ENCODE measurements around the gene MEST.
"Not testable (repeated sequence)": the region's sequence is repeated elsewhere in the genome, so short reads cannot be mapped to it uniquely, and the experiment has no call there.

Gene MEST

GRCh38 chr7:130489140-130489983, 2.5 kb upstream of the MEST start:
- in situ Hi-C loops (cut with MboI; ENCODE audit: low sequenced_read_pairs) = no loop called here
- Histone ChIP-seq H3K27me3 (ENCODE audit: low read depth) (peaks cover 27% of the 10 kb centered on the region), H3K4me1 (peaks cover 6% of the 10 kb centered on the region), H3K36me3 (replicated peaks) (no peaks in the 10 kb centered on the region), H3K4me3 (no peak overlapping the region), H3K9me3 (no peaks in the 10 kb centered on the region)
- no peak for DNase-seq (ENCODE audit: low spot score in 2 of 2)

DNA sequence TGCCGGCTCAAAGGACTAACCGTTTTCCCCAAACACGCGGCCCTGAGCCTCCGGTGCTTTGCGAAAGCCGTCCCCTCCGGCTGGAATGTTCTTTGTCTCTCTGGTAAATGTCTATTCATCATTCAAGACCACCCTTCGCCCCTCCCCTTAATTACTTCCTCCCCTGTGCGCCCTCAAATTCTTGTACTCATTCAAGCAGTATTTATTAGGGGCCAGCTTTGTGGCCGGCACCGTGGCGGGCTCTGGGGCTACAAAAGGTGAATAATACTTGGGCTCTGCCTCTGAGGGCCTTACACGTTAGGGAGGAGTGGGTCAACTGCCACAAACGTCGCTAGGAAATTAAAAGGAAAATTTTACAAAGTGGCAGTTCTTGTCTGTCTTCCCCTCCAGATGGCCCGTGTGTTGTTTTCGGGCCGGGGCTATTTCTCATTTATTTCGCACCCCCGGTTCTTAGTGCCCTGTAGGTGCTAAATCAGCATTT, 1.5 kb upstream of the MEST start:
- peaks cover 6% of the 10 kb centered on the region for H3K4me1 ChIP-seq
- in situ Hi-C loops (cut with MboI; ENCODE audit: low sequenced_read_pairs) = no loop called here
- no peaks in the 10 kb centered on the region for H3K36me3 ChIP-seq (replicated peaks)
- H3K27me3 ChIP-seq (ENCODE audit: low read depth) = peaks cover 29% of the 10 kb centered on the region
- no peak overlapping the region for H3K4me3 ChIP-seq
- peak in 1 of 2 experiments; percentile 17 for DNase-seq (ENCODE audit: low spot score in 2 of 2)
- H3K9me3 ChIP-seq = no peaks in the 10 kb centered on the region

DNA sequence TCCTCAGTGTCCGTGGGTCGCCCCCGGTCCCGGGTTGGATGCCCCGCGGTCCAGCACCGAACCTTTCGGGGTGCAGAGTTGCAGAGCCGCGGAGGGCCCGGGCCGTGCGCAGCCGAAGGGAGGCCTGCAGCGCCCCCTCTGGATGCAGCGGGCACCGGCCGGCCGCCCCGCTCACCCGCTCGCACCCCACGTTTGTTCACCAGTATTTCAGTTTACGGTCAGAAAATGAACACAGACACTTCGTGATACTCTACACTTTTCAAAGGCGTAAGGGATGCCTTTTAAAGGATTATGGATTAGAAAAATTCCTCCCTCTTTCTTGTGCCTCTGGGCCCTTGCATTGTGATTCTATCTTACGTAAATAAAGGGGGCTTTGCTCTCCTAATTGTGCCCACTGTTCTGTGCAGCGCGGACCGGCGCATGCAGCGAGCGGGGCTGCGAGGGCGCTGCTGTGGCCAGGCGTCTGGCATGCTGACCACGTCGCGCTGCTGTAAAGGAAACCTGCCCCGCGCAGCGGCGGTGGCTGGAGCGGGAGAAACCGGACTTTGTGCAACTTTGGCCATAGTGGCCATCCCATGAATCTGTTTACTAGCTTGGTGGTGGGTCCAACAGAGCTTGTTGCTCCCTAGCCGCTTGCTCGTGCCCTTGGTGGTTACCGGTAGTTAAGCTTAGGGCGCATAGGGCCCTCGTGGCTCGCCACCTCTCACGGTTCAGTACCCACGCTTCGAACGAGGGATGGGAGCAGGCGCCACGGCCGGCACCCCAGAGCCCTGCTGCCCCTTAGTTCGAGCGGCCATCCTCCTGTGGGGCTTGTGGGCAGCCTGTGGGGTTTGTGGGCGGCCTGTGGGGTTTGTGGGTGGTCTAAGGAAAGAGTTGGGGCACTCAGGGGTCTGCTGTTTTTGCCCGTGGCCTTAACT, 739 bp upstream of the MEST start:
- DNase-seq (ENCODE audit: low spot score in 2 of 2) = peak; percentile 42 to 65
- Histone ChIP-seq H3K4me1 (peaks cover 6% of the 10 kb centered on the region), H3K9me3 (no peaks in the 10 kb centered on the region), H3K36me3 (replicated peaks) (no peaks in the 10 kb centered on the region), H3K4me3 (peak overlapping the region; percentile 29), H3K27me3 (ENCODE audit: low read depth) (peaks cover 29% of the 10 kb centered on the region)
- in situ Hi-C loops (cut with MboI; ENCODE audit: low sequenced_read_pairs) = no loop called here

DNA sequence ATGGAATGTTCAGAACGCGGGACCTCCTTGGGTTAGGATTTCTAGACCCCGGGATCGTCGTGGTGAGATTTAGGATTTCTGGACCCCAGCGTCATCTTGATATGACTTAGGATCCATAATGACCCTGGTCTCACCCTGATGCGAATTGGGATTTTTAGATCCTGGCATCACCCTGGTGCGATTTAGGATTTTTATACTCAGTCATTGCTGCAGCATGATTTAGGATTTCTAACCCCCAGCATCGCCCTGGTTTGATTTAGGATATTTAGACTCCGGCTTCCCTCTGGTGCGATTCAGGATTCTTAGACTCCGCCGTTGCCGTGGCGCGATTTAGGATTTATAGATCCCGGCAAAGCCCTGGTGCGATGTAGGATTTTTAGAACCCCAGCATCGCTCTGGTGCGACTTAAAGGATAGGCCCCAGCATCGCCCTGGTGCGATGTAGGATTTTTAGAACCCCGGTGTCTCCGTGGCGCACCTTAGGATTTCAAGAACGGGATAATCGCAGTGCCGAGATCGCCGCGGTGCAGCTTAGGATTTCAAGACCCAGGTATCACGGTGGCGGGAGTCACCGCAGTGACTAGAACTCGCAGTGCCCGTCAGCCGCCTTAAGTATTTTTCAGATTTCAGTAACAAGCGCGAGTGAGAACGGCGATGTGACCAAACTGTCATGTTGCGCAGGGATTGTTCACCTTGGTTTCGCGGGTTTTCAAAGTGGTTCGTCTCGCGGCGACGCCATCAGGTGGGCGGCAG, 814 bp downstream of the MEST start:
- peak overlapping the region; percentile 29 for H3K4me3 ChIP-seq
- no peaks in the 10 kb centered on the region for H3K9me3 ChIP-seq
- DNase-seq (ENCODE audit: low spot score in 2 of 2) = peak; percentile 14 to 18
- no peaks in the 10 kb centered on the region for H3K36me3 ChIP-seq (replicated peaks)
- in situ Hi-C loops (cut with MboI; ENCODE audit: low sequenced_read_pairs) = no loop called here
- H3K4me1 ChIP-seq = peaks cover 6% of the 10 kb centered on the region
- peaks cover 29% of the 10 kb centered on the region for H3K27me3 ChIP-seq (ENCODE audit: low read depth)

- DNase-seq (ENCODE audit: low spot score in 2 of 2) = no peak
- no peaks in the 10 kb centered on the region for H3K36me3 ChIP-seq (replicated peaks)
- H3K4me3 ChIP-seq = peak overlapping the region; percentile 29; the same call in 1 of the 2 replicates
- in situ Hi-C loops (cut with MboI; ENCODE audit: low sequenced_read_pairs) = no loop called here
- H3K4me1 ChIP-seq = peaks cover 6% of the 10 kb centered on the region
- H3K27me3 ChIP-seq (ENCODE audit: low read depth) = peaks cover 29% of the 10 kb centered on the region
- no peaks in the 10 kb centered on the region for H3K9me3 ChIP-seq
Observed at GRCh38 chr7:130493275-130493873, 1.5 kb downstream of the MEST start.

DNA sequence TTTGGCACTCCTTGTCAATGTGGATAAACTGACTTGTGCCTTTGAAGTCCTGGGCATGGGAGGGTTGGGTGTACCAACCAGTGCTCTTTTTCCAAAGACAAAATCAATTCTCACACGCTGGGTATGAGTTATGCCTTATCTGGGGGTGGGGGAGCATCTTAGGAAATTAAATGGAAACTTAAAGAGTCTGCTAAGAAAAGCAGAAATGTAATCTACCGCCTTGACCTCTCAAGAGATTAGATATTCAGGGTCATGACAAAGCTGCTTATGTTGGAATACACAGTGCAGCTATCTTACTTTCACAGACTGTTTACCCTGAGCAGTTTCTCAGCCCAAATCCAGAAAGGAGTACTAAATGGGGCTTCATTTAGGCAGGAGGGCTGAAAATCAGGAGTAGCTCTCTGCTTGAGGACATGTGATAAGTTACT, 2.6 kb downstream of the MEST start:
- in situ Hi-C loops (cut with MboI; ENCODE audit: low sequenced_read_pairs) = no loop called here
- Histone ChIP-seq H3K9me3 (no peaks in the 10 kb centered on the region), H3K27me3 (ENCODE audit: low read depth) (peaks cover 29% of the 10 kb centered on the region), H3K4me3 (no peak overlapping the region), H3K36me3 (replicated peaks) (no peaks in the 10 kb centered on the region), H3K4me1 (peaks cover 6% of the 10 kb centered on the region)
- DNase-seq (ENCODE audit: low spot score in 2 of 2) = no peak

- H3K4me1 ChIP-seq = no peaks in the 10 kb centered on the region
- no peaks in the 10 kb centered on the region for H3K36me3 ChIP-seq (replicated peaks)
- in situ Hi-C loops (cut with MboI; ENCODE audit: low sequenced_read_pairs) = no loop called here
Observed at GRCh38 chr7:130500463-130500862, 8.6 kb downstream of the MEST start.

DNA sequence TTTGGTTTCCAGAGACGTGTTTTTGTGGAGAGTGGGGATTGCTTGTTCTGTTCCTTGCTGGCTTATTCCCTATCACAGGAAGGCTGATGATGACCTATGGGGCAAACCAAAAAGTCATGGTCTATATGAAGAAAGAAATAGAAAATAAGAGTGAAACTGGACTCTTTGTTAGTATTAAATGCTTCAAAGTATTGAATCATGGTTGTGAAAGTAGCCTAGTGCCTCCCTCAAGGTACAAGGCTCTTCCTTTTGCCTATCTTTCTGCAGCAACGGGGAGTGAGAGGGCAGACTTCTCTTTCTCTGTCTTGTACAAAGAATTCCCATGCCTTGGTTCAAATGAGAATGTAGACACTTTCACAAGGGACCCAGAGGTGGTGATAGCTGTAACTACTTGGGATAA, 9.0 kb downstream of the MEST start:
- no peak for DNase-seq (ENCODE audit: low spot score in 2 of 2)
- Histone ChIP-seq H3K36me3 (replicated peaks) (no peaks in the 10 kb centered on the region), H3K9me3 (no peaks in the 10 kb centered on the region), H3K4me1 (no peaks in the 10 kb centered on the region), H3K4me3 (no peak overlapping the region), H3K27me3 (ENCODE audit: low read depth) (no peaks in the 10 kb centered on the region)
- in situ Hi-C loops (cut with MboI; ENCODE audit: low sequenced_read_pairs) = no loop called here

More at GRCh38 chr7:130500463-130500862, 8.6 kb downstream of the MEST start:
- Histone ChIP-seq H3K9me3 (no peaks in the 10 kb centered on the region), H3K27me3 (ENCODE audit: low read depth) (no peaks in the 10 kb centered on the region), H3K4me3 (no peak overlapping the region)
- DNase-seq (ENCODE audit: low spot score in 2 of 2) = no peak

- in situ Hi-C loops (cut with MboI; ENCODE audit: low sequenced_read_pairs) = no loop called here
- Histone ChIP-seq H3K9me3 (no peaks in the 10 kb centered on the region), H3K4me1 (no peaks in the 10 kb centered on the region), H3K27me3 (ENCODE audit: low read depth) (no peaks in the 10 kb centered on the region), H3K4me3 (no peak overlapping the region), H3K36me3 (replicated peaks) (0 out of 2 replicates have a peak, but pooled peaks cover 2% of the 10 kb centered on the region)
- no peak for DNase-seq (ENCODE audit: low spot score in 2 of 2)
Observed at GRCh38 chr7:130505753-130506152, 13.9 kb downstream of the MEST start.

GRCh38 chr7:130506358-130506757, 14.5 kb downstream of the MEST start:
- no peak for DNase-seq (ENCODE audit: low spot score in 2 of 2)
- in situ Hi-C loops (cut with MboI; ENCODE audit: low sequenced_read_pairs) = no loop called here

GRCh38 chr7:130512038-130512437, 20.2 kb downstream of the MEST start:
- in situ Hi-C loops (cut with MboI; ENCODE audit: low sequenced_read_pairs); DNase-seq (ENCODE audit: low spot score in 2 of 2); H3K4me1 ChIP-seq; H3K36me3 ChIP-seq (replicated peaks); H3K4me3 ChIP-seq; H3K9me3 ChIP-seq; H3K27me3 ChIP-seq (ENCODE audit: low read depth): not testable (repeated sequence)

More at GRCh38 chr7:130506358-130506757, 14.5 kb downstream of the MEST start:
- Histone ChIP-seq H3K27me3 (ENCODE audit: low read depth) (no peaks in the 10 kb centered on the region), H3K4me3 (no peak overlapping the region), H3K9me3 (no peaks in the 10 kb centered on the region), H3K36me3 (replicated peaks) (0 out of 2 replicates have a peak, but pooled peaks cover 2% of the 10 kb centered on the region), H3K4me1 (no peaks in the 10 kb centered on the region)

- DNase-seq (ENCODE audit: low spot score in 2 of 2) = no peak
- Histone ChIP-seq H3K4me1 (0 out of 2 replicates have a peak, but pooled peaks cover 3% of the 10 kb centered on the region), H3K4me3 (no peak overlapping the region), H3K27me3 (ENCODE audit: low read depth) (no peaks in the 10 kb centered on the region), H3K9me3 (no peaks in the 10 kb centered on the region), H3K36me3 (replicated peaks) (no peaks in the 10 kb centered on the region)
- in situ Hi-C loops (cut with MboI; ENCODE audit: low sequenced_read_pairs) = no loop called here
Observed at GRCh38 chr7:130513447-130513846, 21.6 kb downstream of the MEST start.
